GM12878 (cell line): ENCODE results near the gene TPBG. TPM values are rescaled to one million over a fixed set of nuclear protein-coding genes. Genes with fewer than 3 reads are reported as not detected.

Experiments
- ATAC-seq: fragments of 200-7000 bp; cut with Tn5 transposase; 3 replicates; pipeline ENCODE4 v1.9.1; 2020; ENCODE audit warnings: mild to moderate bottlenecking, moderate library complexity
- BruUV-seq: library from RNA; stranded (reverse); fragments of 400-500 nt; replicated peaks from 2 replicates; lab custom pipeline; 2021; lab: Mats Ljungman, UMichigan
- CTCF ChIA-PET: fragments of 300-600 bp; sonication (Branson Sonifier 250); formaldehyde crosslinking; extraction: SDS; loops from one replicate; lab custom pipeline; 2021; ENCODE audit warnings: inconsistent platforms; lab: Yijun Ruan, JAX
- POLR2A ChIA-PET: fragments of 350-600 bp; formaldehyde crosslinking; extraction: SDS; loops from one replicate; lab custom pipeline; 2021; ENCODE audit warnings: inconsistent platforms; lab: Charles Lee
- RAD21 ChIA-PET: fragments of 300-600 bp; sonication (Branson Sonifier 250); formaldehyde crosslinking; loops from one replicate; lab custom pipeline; 2023; ENCODE audit warnings: antibody characterized with exemption; ENCODE audit not compliant: unreplicated experiment; lab: Charles Lee
- SMC1A ChIA-PET: fragments of 300-600 bp; sonication (Branson Sonifier 250); formaldehyde crosslinking; loops from one replicate; lab custom pipeline; 2023; ENCODE audit not compliant: unreplicated experiment, uncharacterized antibody; lab: Charles Lee
- DNase-seq: peaks from one replicate; pipeline ENCODE4 v3.0.0-alpha.2; 2011; ENCODE audit warnings: low read depth, low spot score
- FAIRE-seq: peaks from 3 replicates; lab custom pipeline; 2011; peaks lifted over from hg19 to GRCh38; lab: Jason Lieb, UNC
- H2AFZ ChIP-seq: 2 replicates; pipeline ENCODE4 v1.6.0; 2011; ENCODE audit warnings: low read depth, low read length, control low read depth; ENCODE audit not compliant: control insufficient read depth
- H3K27ac ChIP-seq: 2 replicates; pipeline ENCODE4 v1.5.1; 2011; ENCODE audit warnings: control low read depth; ENCODE audit not compliant: control insufficient read depth, insufficient read depth
- H3K27me3 ChIP-seq, 2 experiments: replicated peaks in 1 of 2; 2 replicates each; pipeline versions ENCODE4 v1.6.0 to v1.6.1; 2011; ENCODE audit warnings: low read length in 1 of 2; ENCODE audit not compliant: control insufficient read depth in 2 of 2, insufficient read depth in 2 of 2
- H3K36me3 ChIP-seq, 2 experiments: 2 replicates each; pipeline ENCODE4 v1.5.1; 2011; ENCODE audit warnings: low read length in 1 of 2; ENCODE audit not compliant: control insufficient read depth in 2 of 2, insufficient read depth in 2 of 2
- H3K4me1 ChIP-seq: 2 replicates; pipeline ENCODE4 v1.6.1; 2011; ENCODE audit warnings: mild to moderate bottlenecking, low read length, moderate library complexity, mixed read lengths; ENCODE audit not compliant: control insufficient read depth, insufficient read depth
- H3K4me2 ChIP-seq: 2 replicates; pipeline ENCODE4 v1.6.0; 2011; ENCODE audit warnings: control low read depth; ENCODE audit not compliant: control insufficient read depth, insufficient read depth
- H3K4me3 ChIP-seq: fragments of 200-600 bp; sonication (generic); 2 replicates; pipeline ENCODE4 v1.5.1; 2016
- H3K79me2 ChIP-seq: 2 replicates; pipeline ENCODE4 v1.6.0; 2011; ENCODE audit warnings: low read length; ENCODE audit not compliant: control insufficient read depth, insufficient read depth
- H3K9ac ChIP-seq: 2 replicates; pipeline ENCODE4 v1.8.0; 2011; ENCODE audit warnings: low read length, control low read depth, mixed read lengths; ENCODE audit not compliant: control insufficient read depth, insufficient read depth
- H3K9me3 ChIP-seq: replicated peaks from 3 replicates; pipeline ENCODE4 v1.5.1; 2011; ENCODE audit warnings: mild to moderate bottlenecking, low read length; ENCODE audit not compliant: control insufficient read depth, insufficient read depth
- H4K20me1 ChIP-seq: 2 replicates; pipeline ENCODE4 v1.6.0; 2011; ENCODE audit not compliant: control insufficient read depth, insufficient read depth
- ASH2L ChIP-seq: fragments of 300-600, 200-600 bp; sonication (generic); IDR thresholded peaks from 2 replicates; pipeline ENCODE4 v1.6.1; 2017; ENCODE audit warnings: low read depth, mild to moderate bottlenecking, borderline replicate concordance
- BCL11A ChIP-seq: IDR thresholded peaks from 2 replicates; pipeline ENCODE4 v1.6.1; 2011; ENCODE audit warnings: low read depth, low read length
- DPF2 ChIP-seq: fragments of 450-650 bp; IDR thresholded peaks from 2 replicates; pipeline ENCODE4 v1.6.1; 2017; ENCODE audit warnings: mild to moderate bottlenecking
- E2F8 ChIP-seq: fragments of 450-650 bp; IDR thresholded peaks from 2 replicates; pipeline ENCODE4 v1.6.1; 2018; ENCODE audit warnings: mild to moderate bottlenecking, low read depth, moderate library complexity; ENCODE audit not compliant: partially characterized antibody
- GABPA ChIP-seq: IDR thresholded peaks from 2 replicates; pipeline ENCODE4 v1.6.1; 2014; ENCODE audit warnings: antibody characterized with exemption, low read depth, mild to moderate bottlenecking, inconsistent platforms
- KLF5 ChIP-seq: fragments of 450-650 bp; IDR thresholded peaks from 2 replicates; pipeline ENCODE4 v1.6.1; 2014; ENCODE audit warnings: mild to moderate bottlenecking; ENCODE audit not compliant: partially characterized antibody
- MTA3 ChIP-seq: IDR thresholded peaks from 2 replicates; pipeline ENCODE4 v1.6.1; 2012; ENCODE audit warnings: low read length, inconsistent platforms, borderline replicate concordance
- RELA ChIP-seq: fragments of 450-650 bp; IDR thresholded peaks from 2 replicates; pipeline ENCODE4 v1.8.0; 2014; ENCODE audit warnings: borderline replicate concordance; ENCODE audit not compliant: partially characterized antibody
- SUPT20H ChIP-seq: IDR thresholded peaks from 2 replicates; pipeline ENCODE4 v1.6.1; 2011; ENCODE audit warnings: low read depth, mild to moderate bottlenecking, low read length, moderate library complexity, borderline replicate concordance; ENCODE audit not compliant: control insufficient read depth
- ZBTB33 ChIP-seq: fragments of 450-650 bp; IDR thresholded peaks from 2 replicates; pipeline ENCODE4 v1.6.1; 2017; ENCODE audit warnings: mild to moderate bottlenecking
- ZBTB4 ChIP-seq: fragments of 450-650 bp; formaldehyde crosslinking; IDR thresholded peaks from 2 replicates; pipeline ENCODE4 v1.4.0; 2022; ENCODE audit warnings: mild to moderate bottlenecking, moderate library complexity
- ZNF207 ChIP-seq: fragments of 450-650 bp; IDR thresholded peaks from 2 replicates; pipeline ENCODE4 v1.6.1; 2014; ENCODE audit warnings: antibody characterized with exemption, mild to moderate bottlenecking, borderline replicate concordance
- ZNF384 ChIP-seq: IDR thresholded peaks from 2 replicates; pipeline ENCODE4 v1.6.1; 2012; ENCODE audit warnings: low read depth, mild to moderate bottlenecking, low read length, improper control_type of control experiment, borderline replicate concordance
- WGBS: methylation state at CpG from one replicate; pipeline ENCODE4 v1.1.6; 2016; ENCODE audit warnings: low lambda C conversion rate; ENCODE audit not compliant: insufficient replicate concordance, insufficient coverage; ENCODE audit errors: missing lambda C conversion rate; 5-methylcytosine and 5-hydroxymethylcytosine counted together
- in situ Hi-C: fragments of 300-500 bp; cut with MboI; formaldehyde crosslinking; loops from 9 replicates; pipeline ENCODE4 v1.14.3; 2018; ENCODE audit warnings: mixed read lengths
- intact Hi-C: fragments of 100-400 bp; cut with micrococcal nuclease; formaldehyde crosslinking; loops from one replicate; pipeline ENCODE4 v1.14.2; 2022; ENCODE audit not compliant: unreplicated experiment
- polyA plus RNA-seq, 11 experiments: library from polyadenylated mRNA; depleted of rRNA in 4 of 11; unstranded in 6 of 11; stranded (reverse) in 5 of 11; fragments of >200 nt; fragmentation: Nextera tagmentation in 4 of 11; fragmentation: Illumina TruSeq in 1 of 11; extraction: Ambion mirVana in 4 of 11; extraction: Trizol in 1 of 11; gene quantifications; 1 replicate in 1 of 11; 2 replicates in 10 of 11; pipeline versions ENCODE4 v1.2.1 to v1.2.3, GENCODE V29; 2011 to 2016; ENCODE audit warnings: inconsistent platforms in 2 of 11, missing spikeins in 2 of 11, low read depth in 1 of 11
- total RNA-seq, 4 experiments: library from RNA; depleted of rRNA in 3 of 4; stranded (reverse); fragments of >200 nt in 3 of 4; fragmentation: Illumina TruSeq in 1 of 4; extraction: Trizol in 1 of 4; gene quantifications; 2 replicates each; pipeline versions ENCODE4 v1.2.1 to v1.2.3, GENCODE V29; 2013 to 2021

The TPBG gene
- total and polyA plus RNA-seq, 10 of the 15 experiments (the other 5 are each of a cell fraction or from before 2014, with no cell fraction given), result 0.06 to 0.98 (median 0.66) TPM

GRCh38 chr6:82376636-82377035, 13.0 kb downstream of the TPBG start (continued):
- TF ChIP-seq ZBTB4 (CRISPR knock-in tag) (no peak), MTA3 (no peak), RELA (no peak), ZNF207 (no peak)

- intact Hi-C loops (no loop called here), in situ Hi-C loops (no loop called here)
- SMC1A ChIA-PET, result interaction anchor here (1.4 kb wide), 1 partner anchor 32 kb away, joined by 4 read pairs; no protein-coding TSS in a partner anchor
- H3K4me3 ChIP-seq, result no peak overlapping the region
- no TSS peak for BruUV-seq
- RAD21 ChIA-PET, result no interaction called here
- TF ChIP-seq DPF2 (no peak), SUPT20H (no peak), ZNF384 (no peak), ZBTB33 (no peak), KLF5 (no peak), ASH2L (no peak), E2F8 (no peak), GABPA (no peak), BCL11A (no peak), MTA3 (no peak)
- FAIRE-seq (no peak), DNase-seq (no peak), ATAC-seq (no peak)
- 0 out of 2 replicates have a peak overlapping the region, but pooled peaks have one; percentile 3 for H3K27ac ChIP-seq
- H3K4me1 ChIP-seq, result peaks cover 29% of the 10 kb centered on the region
- POLR2A ChIA-PET, result no interaction called here
- no peak overlapping the region for H3K9ac ChIP-seq
- CTCF ChIA-PET, result no interaction called here
- no peaks in the 10 kb centered on the region; the same call in 2 of the 3 replicates for H3K9me3 ChIP-seq
- no peaks in the 10 kb centered on the region for H3K27me3 ChIP-seq
- 74% methylated on average over 9 of the region's 9 CpGs for WGBS
- no peak overlapping the region for H2AFZ ChIP-seq
- H3K4me2 ChIP-seq, result peak overlapping the region; percentile 24; the same call in 1 of the 2 replicates
- no peaks in the 10 kb centered on the region for H3K36me3 ChIP-seq
- H3K79me2 ChIP-seq, result no peaks in the 10 kb centered on the region
- H4K20me1 ChIP-seq, result no peaks in the 10 kb centered on the region
Measured at GRCh38 chr6:82380566-82381185, 17.1 kb downstream of the TPBG start.
